ENCODE measurements around the gene CD68.
"Not testable (repeated sequence)": the region's sequence is repeated elsewhere in the genome, so short reads cannot be mapped to it uniquely, and the experiment has no call there.

The CD68 gene

GRCh38 chr17:7591596-7591995 lies 12.2 kb downstream of the CD68 start:
- no peak for TF ChIP-seq CTCF (IDR thresholded peaks at IDR 0.05; ENCODE audit: low read depth, low read length)
- DNase-seq (ENCODE audit: extremely low read depth, low read depth): no peak

- no peak for DNase-seq (ENCODE audit: extremely low read depth, low read depth)
- TF ChIP-seq CTCF (IDR thresholded peaks at IDR 0.05; ENCODE audit: low read depth, low read length): no peak
Measured at GRCh38 chr17:7592422-7593021, 13.1 kb downstream of the CD68 start.

- DNase-seq (ENCODE audit: extremely low read depth, low read depth): no peak
- TF ChIP-seq CTCF (IDR thresholded peaks at IDR 0.05; ENCODE audit: low read depth, low read length): no peak
Measured at GRCh38 chr17:7593296-7593695, 13.9 kb downstream of the CD68 start.

DNA sequence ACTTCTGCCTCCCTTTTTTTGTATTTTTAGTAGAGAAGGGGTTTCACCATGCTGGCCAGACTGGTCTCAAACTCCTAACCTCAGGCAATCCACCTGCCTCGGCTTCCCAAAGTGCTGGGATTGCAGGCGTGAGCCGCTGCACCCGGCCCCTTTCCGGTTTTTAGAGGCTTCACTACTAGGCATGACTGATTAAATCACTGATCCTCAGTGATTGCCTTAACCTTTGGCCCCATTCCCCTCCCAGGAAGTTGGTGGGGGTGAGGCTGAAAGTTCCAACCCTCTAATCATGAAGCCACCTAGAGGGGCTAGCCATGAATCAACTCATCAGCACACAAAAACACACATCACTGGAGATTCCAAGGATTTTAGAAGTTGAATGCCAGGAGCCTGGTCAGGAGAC lies 18.1 kb downstream of the CD68 start:
- not testable (repeated sequence) for DNase-seq (ENCODE audit: extremely low read depth, low read depth)

DNA sequence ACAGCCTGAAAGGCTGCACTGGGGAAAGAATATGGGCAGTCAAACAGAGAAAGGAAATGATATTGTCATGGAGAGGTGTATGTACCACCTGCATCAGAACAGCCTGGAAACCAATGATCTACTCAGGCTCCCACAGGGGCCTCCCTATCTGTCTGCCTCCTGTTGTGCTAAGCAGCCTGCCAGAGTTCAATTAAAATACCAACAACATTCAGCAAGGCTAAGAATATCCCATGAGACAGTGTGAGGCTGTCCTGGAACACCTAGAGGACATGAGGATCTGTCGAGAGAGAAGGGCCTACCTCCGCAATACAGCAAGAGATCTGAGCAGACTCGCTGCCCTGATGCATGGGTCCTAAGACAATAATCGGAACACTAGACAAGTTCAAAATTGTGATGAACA lies 26.8 kb downstream of the CD68 start:
- TF ChIP-seq CTCF (IDR thresholded peaks at IDR 0.05; ENCODE audit: low read depth, low read length): no peak
- DNase-seq (ENCODE audit: extremely low read depth, low read depth): no peak

DNA sequence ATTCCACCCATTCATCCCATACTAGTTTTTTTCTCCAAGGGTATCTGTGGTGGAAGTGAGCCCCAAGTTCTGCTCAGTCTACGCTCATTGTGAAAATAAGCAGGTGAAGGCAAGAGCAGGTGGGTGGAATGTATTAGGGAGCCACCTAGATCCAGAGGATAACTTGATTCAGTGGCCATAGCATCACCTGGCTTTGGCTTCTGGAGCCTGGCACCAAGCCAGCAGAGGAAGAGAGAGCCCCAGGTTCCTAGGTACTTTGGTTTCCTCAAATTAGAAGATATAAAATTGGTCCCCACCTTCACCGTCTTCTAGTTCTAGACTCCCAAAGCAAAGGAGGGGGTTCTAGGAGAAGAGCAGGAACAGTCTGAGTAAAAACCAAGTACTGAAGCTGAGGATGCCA lies 31.2 kb downstream of the CD68 start:
- no peak for DNase-seq (ENCODE audit: extremely low read depth, low read depth)
- no peak for TF ChIP-seq CTCF (IDR thresholded peaks at IDR 0.05; ENCODE audit: low read depth, low read length)

DNA sequence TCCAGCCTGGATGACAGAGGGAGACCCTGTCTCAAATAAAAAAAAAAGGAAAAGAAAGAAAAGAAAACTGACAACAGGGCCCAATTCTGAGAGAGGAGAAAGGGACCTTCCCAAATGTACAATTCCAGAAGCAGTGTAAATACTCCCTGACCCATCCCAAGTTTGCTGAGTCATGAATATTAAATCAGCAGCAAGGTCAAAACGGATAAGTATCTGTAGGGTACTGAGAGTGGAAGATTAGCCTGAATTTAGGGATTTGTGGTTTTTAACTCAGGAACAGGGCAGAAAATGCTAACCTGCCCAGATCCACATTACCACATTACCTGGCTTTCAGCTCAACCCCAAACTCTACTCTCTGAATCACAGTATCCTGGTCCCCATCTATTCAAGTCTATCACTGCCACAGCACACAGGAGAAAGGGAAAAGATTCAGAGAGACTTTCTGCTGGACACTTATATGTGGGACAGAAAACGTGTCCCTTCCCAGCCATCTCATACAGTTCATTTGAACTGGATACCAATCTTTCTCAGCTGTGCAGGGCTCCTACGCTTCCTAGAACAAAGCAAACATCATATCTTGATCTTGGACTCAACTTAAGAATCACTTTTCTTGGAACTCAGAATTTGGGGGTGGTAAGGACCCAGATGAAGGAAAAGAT lies 32.3 kb downstream of the CD68 start:
- no peak for DNase-seq (ENCODE audit: extremely low read depth, low read depth)

More for the DNA sequence above, 32.3 kb downstream of the CD68 start:
- no peak for TF ChIP-seq CTCF (IDR thresholded peaks at IDR 0.05; ENCODE audit: low read depth, low read length)
